ENCODE measurements around the gene LPAR3. TPM values are rescaled to one million over a fixed set of nuclear protein-coding genes. Genes with fewer than 3 reads are reported as not detected.

The LPAR3 gene
- total RNA-seq, 2 experiments from 2014 or later, result 0.58 to 0.81 TPM

DNA sequence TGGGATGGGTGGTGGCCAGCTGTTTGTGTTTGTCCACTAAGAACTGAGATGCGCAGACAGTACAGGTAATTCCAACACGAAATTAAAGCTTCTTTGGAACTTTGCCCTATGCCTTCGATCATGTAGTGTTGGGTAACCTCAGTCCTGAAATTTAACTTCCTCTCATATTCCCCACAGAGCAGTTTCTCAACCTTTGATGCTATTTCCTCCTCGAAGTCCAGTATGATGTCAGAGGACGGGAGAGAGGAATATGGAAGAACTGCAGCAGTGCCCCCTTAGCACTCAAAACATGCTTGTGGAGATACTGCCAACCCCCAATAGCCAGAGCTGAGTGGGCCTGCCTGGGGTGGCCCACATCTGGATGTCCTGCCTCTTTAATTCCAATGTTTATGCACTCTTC is 3.6 kb downstream of the LPAR3 start:
- ATAC-seq (no peak), DNase-seq (no peak)
- intact Hi-C loops (cut with micrococcal nuclease), result no loop called here
- TF ChIP-seq, protein P1, sequence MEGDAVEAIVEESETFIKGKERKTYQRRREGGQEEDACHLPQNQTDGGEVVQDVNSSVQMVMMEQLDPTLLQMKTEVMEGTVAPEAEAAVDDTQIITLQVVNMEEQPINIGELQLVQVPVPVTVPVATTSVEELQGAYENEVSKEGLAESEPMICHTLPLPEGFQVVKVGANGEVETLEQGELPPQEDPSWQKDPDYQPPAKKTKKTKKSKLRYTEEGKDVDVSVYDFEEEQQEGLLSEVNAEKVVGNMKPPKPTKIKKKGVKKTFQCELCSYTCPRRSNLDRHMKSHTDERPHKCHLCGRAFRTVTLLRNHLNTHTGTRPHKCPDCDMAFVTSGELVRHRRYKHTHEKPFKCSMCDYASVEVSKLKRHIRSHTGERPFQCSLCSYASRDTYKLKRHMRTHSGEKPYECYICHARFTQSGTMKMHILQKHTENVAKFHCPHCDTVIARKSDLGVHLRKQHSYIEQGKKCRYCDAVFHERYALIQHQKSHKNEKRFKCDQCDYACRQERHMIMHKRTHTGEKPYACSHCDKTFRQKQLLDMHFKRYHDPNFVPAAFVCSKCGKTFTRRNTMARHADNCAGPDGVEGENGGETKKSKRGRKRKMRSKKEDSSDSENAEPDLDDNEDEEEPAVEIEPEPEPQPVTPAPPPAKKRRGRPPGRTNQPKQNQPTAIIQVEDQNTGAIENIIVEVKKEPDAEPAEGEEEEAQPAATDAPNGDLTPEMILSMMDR (IDR thresholded peaks at IDR 0.05), result no peak
- H3K4me3 Mint-ChIP-seq, result no peak overlapping the region
- H3K27ac Mint-ChIP-seq, result no peak overlapping the region
- H3K27me3 Mint-ChIP-seq, result peaks cover 23% of the 10 kb centered on the region
- CTCF ChIA-PET, result interaction anchor here (1.1 to 1.2 kb wide), 2 partner anchors 55 to 107 kb away, joined by 3 to 4 read pairs; no protein-coding TSS in a partner anchor
- H3K4me1 Mint-ChIP-seq (ENCODE audit: low read depth), result peaks cover 13% of the 10 kb centered on the region
- H3K9me3 Mint-ChIP-seq, result no peaks in the 10 kb centered on the region
- POLR2A ChIA-PET, result no interaction called here
- no peaks in the 10 kb centered on the region for H3K36me3 Mint-ChIP-seq (ENCODE audit: low read depth)

DNA sequence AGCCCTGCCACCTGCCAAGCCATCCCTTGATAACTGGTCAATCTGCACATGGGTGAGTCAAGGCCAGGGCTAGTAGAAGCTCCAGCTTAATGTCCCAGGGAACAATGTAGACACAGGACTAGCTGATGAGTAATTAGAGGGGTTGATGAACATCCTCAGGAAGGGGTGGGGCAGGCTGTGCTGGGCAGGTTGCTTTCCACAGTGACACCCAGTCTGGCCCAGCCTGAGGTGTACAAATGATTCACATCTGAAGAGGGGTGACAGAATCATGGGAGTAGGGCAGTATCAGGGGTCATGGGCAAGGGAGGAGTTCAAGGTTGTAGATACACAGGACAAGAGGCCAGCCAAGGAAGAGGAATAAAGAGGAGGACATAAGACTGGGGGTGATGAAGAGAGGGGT is 4.3 kb downstream of the LPAR3 start:
- H3K4me1 Mint-ChIP-seq (ENCODE audit: low read depth), result peaks cover 11% of the 10 kb centered on the region
- H3K27me3 Mint-ChIP-seq, result peaks cover 17% of the 10 kb centered on the region
- H3K4me3 Mint-ChIP-seq, result no peak overlapping the region
- ATAC-seq, result no peak
- intact Hi-C loops (cut with micrococcal nuclease), result no loop called here
- POLR2A ChIA-PET, result no interaction called here
- no peak overlapping the region for H3K27ac Mint-ChIP-seq
- CTCF ChIA-PET, result interaction anchor here (1.1 kb wide), 1 partner anchor 106 kb away, joined by 4 read pairs; no protein-coding TSS in a partner anchor
- no peaks in the 10 kb centered on the region for H3K9me3 Mint-ChIP-seq
- no peak for DNase-seq
- TF ChIP-seq, protein P1 (IDR thresholded peaks at IDR 0.05), result no peak
- H3K36me3 Mint-ChIP-seq (ENCODE audit: low read depth), result no peaks in the 10 kb centered on the region

DNA sequence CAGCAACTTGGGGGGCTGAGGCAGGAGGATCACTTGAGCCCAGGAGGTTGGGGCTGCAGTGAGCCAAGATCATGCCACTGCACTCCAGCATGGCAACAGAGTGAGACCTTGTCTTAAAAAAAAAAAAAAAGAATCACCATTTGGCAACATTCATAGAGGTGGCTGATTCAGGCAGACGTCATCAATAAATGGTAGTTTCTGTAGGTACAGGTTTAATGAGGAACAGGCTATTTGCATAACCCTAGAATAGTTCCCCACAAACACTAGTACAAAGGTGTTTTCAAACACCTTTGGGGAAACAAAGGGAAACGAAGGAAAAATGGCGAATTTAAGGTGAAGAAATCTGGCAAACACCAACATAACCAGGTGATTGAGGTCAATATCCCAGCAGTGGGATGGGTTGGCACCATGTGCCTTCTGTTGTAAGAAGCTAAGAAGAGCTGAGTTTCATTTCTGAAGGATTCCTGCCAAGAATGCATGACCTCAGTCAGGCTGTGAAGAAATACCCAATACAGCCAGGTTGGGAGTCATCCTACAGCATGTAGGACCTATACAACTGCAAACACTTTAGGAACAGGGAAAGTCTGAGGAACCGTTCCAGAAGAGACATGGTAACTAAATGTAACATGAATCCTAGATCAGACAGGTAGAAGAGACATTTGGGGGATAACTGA is 5.6 kb downstream of the LPAR3 start:
- Mint-ChIP-seq H3K4me1 (ENCODE audit: low read depth) (peaks cover 5% of the 10 kb centered on the region), H3K9me3 (no peaks in the 10 kb centered on the region), H3K36me3 (ENCODE audit: low read depth) (no peaks in the 10 kb centered on the region), H3K4me3 (no peak overlapping the region), H3K27me3 (peaks cover 11% of the 10 kb centered on the region), H3K27ac (no peak overlapping the region)
- TF ChIP-seq, protein P1 (IDR thresholded peaks at IDR 0.05), result no peak
- POLR2A ChIA-PET, result no interaction called here
- CTCF ChIA-PET, result no interaction called here
- DNase-seq (no peak), ATAC-seq (no peak)
- intact Hi-C loops (cut with micrococcal nuclease), result no loop called here

DNA sequence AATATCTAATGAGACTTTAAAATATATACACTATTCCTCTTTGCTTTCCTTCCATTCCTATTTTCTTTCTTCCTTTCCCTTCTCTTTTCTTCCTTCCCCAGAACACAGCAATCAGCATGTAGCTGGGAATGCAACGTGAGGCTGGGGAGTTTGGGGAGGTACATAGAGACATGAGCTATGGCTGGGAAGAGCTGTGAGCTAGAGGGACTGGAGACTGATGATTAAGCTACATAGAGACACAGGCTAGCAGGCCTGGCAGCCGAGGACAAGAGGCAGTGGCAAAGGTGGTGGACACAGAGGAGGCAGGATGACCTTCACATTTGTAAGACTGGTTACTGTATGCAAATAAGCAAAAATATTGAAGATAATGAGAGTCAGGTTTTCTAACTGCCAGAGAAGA is 7.5 kb downstream of the LPAR3 start:
- CTCF ChIA-PET, result interaction anchor here (1.3 kb wide), 1 partner anchor 103 kb away, joined by 5 read pairs; no protein-coding TSS in a partner anchor
- no peaks in the 10 kb centered on the region for H3K9me3 Mint-ChIP-seq

More for the DNA sequence above, 7.5 kb downstream of the LPAR3 start:
- DNase-seq (no peak), ATAC-seq (no peak)
- H3K27ac Mint-ChIP-seq, result no peak overlapping the region
- peaks cover 5% of the 10 kb centered on the region for H3K4me1 Mint-ChIP-seq (ENCODE audit: low read depth)
- no peak overlapping the region for H3K4me3 Mint-ChIP-seq
- TF ChIP-seq, protein P1 (IDR thresholded peaks at IDR 0.05), result no peak
- peaks cover 2% of the 10 kb centered on the region for H3K27me3 Mint-ChIP-seq
- intact Hi-C loops (cut with micrococcal nuclease), result no loop called here
- H3K36me3 Mint-ChIP-seq (ENCODE audit: low read depth), result no peaks in the 10 kb centered on the region
- POLR2A ChIA-PET, result no interaction called here
